ENCODE results near the gene LRRC61. TPM values are rescaled to one million over a fixed set of nuclear protein-coding genes. Genes with fewer than 3 reads are reported as not detected.

The LRRC61 gene
- total RNA-seq, 4 donors from 2014 or later = 16.6 to 26.0 (median 18.6) TPM

Other genes with a start within 250 kb of the LRRC61 start
- gene ACTR3C, start 190 bp downstream of the LRRC61 start, total RNA-seq = 10 to 100 TPM in 2 of 4 donors, 1 to 10 TPM in 2; 5.5 to 12.3 (median 9.4) TPM
- gene RARRES2, start 18.3 kb downstream of the LRRC61 start, total RNA-seq = 10 to 100 TPM in 3 of 4 donors, 1 to 10 TPM in 1; 9.8 to 30.0 (median 16.8) TPM
- 10 to 100 TPM; 47.8 to 71.4 (median 63.9) TPM for gene REPIN1, start 45.5 kb downstream of the LRRC61 start, total RNA-seq
- 1 to 10 TPM; 1.4 to 3.8 (median 2.4) TPM for gene ZNF775, start 56.0 kb downstream of the LRRC61 start, total RNA-seq
- gene GIMAP8, start 127.3 kb downstream of the LRRC61 start, total RNA-seq = 10 to 100 TPM in 1 of 4 donors, 1 to 10 TPM in 3; 2.3 to 10.7 (median 3.4) TPM
- 1 to 10 TPM; 2.4 to 9.6 (median 5.3) TPM for gene GIMAP7, start 191.5 kb downstream of the LRRC61 start, total RNA-seq
- 10 to 100 TPM in 2 of 4 donors, 1 to 10 TPM in 2; 4.6 to 17.9 (median 8.1) TPM for gene GIMAP4, start 244.0 kb downstream of the LRRC61 start, total RNA-seq